NCI-H524 (cell line): ENCODE data around the gene RERE.
"Not testable (repeated sequence)": the region's sequence is repeated elsewhere in the genome, so short reads cannot be mapped to it uniquely, and the experiment has no call there.

ENCODE experiments used
- DNase-seq, 2 experiments: peaks; one replicate each; lab custom pipeline; 2025; lab: John Stamatoyannopoulos, UW

RERE gene

DNA sequence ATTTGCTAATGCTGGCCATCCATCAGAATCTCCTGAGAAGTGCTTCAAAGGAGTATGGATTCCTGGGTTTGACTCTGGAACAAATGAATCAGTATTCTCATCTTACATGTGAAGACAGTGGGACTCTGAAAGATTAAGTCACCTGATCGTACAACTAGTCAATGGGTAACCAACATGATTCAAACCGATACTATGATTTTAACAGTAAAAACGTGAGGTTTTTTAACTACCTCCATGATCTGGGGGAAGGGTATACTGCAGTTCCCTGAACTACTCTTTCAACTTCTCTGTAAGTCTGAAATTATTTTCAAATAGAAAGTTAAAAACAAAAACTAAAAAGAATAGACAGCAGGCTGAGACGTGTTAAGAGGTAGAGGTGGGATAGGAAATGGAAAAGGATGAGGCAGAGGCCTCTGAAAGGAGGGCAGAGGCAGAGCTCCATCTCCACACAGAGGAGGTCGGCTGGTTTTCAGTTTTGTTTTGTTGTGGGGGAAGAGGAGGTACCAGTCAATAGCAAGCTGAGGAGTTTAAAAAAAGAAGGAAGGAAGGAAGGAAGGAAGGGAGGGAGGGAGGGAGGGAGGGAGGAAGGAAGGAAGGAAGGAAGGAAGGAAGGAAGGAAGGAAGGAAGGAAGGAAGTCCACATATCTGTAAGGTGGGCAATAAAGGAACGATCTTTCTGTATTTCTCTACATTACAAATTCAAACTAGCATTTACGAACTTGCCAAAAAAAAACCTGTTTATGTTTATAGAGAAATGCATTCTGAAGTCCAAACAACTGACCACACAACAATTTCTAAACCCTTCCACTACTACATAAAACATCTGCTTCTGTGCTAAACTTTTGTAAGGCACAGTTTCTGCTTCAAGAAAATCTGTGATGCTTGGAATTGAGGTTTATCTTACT lies 213.1 kb downstream of the RERE start:
- DNase-seq: no peak

DNA sequence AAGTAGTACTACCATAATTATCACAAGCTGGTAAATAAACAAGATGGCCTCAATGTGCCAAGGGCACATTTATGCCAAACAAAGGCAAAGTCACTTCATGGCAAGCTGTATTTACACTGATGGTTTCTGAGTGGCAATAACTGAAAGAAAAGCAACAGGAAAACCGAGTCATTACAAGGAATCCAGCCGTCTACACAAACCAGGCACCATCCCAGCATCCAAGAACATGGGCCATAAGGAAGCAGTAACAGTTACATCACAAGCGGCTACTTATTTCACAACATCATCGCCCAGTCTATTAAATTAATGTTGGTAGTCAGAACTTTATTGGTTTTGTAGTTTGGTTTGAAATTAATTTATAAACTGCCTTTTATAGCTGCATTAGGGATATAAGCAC lies 214.2 kb downstream of the RERE start:
- no peak for DNase-seq

DNA sequence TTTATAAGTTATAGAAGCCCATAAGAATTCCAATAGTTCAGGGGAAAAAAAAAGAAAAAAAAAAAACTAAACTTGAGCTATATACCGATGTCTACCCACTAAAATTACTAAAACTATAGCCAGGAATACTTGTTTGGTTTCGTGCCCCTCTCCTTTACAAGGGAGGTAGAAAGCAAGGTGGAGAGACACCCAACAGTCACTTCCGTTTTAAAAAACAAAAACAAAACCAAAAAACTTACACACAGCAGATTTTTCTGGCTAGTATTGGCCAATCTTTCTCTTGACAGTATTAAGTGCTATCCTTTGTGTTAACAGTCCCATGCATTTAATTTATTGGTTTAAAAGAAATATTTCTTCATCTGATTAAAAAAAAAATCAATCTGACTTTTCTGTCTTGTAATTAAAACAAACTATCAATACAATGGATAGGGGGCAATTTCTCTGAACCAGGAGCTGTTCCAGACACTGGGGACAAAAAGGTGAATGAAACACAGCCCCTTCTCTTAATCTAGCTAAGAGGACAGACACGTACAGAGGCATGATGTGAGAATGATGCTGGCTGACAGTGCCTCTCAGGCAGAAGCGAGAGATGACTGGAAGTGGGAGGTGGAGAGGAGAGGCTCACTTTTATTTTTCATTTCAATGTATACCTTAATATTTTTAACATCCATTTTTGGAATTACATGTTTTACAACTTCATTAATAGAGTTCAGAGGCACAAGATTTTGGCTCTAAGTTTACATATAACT lies 214.8 kb downstream of the RERE start:
- DNase-seq: no peak

DNA sequence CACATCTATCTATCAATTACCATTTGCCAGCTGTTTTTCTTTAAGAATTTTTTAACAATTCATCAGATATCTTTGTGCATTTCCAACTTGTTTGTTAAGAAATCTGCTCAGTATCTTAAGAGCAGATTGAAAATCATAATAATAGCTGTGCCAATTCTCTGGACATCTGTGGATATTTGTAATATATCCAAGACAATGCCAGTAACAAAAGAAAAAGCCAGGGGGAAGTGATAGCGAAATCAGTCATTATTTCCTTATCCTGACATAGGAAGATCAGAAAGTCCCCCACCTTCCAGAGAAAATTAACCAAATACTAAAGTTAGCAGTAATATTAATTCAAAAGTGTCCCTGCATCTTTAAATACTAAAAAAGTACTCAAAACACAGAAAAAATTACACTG lies 217.1 kb downstream of the RERE start:
- no peak for DNase-seq

DNA sequence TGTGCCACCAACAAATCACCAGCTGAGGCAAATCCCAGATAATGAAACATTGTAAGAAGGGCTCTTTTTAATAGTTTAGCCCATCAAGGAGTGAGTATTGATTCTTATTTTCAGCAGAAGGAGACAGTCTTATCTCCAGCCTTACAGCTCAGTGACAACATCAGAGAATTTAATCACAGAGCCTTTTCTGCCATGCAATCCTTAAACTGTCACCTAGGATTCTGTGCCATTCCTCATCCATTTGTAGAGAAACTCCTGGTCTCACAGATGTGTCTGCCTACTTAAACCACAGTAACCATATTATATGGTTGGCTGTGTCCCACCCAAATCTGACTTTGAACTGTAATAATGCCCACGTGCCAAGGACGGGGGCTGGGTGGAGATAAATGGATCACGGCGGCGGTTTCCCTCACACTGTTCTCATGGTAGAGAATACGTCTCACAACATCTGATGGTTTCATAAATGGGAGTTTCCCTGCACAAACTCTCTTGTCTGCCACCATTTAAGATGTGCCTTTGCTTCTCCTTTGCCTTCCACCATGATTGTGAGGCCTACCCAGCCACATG lies 217.7 kb downstream of the RERE start:
- no peak for DNase-seq

DNA sequence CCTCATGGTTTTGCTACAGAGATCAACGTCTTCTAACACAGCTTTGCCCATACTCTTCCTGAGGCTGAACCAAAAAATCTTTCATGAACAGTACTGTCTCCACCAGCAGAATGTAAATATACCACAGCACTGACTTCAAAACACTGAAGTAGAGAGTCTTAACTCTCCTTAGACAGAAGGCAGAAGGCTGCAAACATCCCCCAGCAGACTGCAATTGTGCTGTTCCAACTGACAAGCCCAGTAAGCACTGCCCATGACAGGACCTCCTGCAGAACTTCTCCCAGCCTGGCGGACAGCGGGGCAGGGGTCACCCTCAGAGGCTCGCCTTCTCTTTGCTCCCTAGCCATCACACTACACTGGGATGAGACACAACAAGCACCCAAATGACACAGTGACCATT lies 218.7 kb downstream of the RERE start:
- DNase-seq: peak in 1 of 2 experiments; percentile 20

DNA sequence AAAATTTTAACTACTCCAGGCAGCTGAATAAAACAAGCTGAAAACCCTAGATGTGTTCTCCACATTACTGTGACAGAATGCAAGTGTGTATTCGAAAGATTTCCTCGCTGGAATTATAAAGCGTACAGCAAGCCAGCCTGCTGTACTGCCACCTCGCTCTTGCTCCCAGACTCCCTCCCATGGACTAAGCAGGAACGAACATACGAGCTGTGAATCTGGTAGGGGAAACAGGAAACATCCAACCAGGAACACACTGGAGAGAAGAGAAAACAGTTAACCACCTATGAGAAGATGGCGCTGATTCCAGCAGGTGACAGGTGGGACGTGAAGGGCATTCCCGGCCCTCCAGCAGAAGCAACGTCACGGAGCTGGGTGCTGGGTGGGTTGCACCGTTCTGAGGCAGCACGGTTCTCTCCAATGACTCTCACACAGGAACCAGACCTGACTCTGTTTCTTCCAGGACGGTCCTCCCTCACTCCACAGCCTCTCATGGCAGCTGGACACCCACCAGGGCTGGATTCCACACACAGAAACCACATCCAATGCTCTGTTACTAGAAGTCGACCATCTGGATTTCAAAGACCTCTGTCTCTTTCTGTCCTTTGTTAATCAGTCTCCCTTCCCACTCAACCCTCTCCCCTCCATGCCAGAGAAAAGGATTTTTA lies 219.2 kb downstream of the RERE start:
- peak in 1 of 2 experiments; percentile 54 for DNase-seq

DNA sequence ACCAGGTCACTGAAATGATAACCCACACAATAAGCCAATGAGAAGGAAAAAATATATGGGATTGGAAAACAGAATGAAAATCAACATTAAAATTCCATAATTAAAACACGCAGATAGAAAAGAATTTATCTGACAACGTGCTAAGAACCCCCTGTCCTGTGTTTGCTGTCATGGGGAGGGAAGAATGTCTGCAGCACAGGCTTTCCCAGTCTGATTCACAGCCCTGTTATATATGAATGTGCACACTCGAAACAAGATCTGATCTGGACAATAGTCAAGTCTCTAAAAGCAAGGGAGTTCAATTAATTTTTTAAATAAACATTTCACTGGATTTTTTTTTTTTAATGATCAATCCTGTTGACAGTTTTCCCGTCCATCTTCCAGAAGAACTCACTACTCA lies 220.0 kb downstream of the RERE start:
- no peak for DNase-seq

DNA sequence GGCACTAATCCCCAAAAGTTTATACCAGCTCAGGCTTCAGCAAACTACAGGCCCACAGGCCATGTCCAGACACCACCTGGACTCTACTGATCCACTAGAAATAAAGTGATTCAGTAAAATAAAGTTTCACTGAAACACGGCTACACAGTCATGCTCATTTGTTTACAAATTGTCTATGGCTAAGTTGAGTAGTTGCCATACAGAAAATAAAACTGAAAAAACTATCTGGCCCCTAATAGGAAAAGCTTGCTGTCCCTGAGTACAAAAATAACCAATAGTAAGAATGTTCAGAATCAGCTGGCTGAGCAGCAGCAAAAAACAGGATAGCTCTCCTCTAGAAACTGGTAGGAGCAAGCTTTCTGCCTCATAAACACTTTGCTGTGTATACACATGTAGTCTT lies 221.5 kb downstream of the RERE start:
- no peak for DNase-seq

DNA sequence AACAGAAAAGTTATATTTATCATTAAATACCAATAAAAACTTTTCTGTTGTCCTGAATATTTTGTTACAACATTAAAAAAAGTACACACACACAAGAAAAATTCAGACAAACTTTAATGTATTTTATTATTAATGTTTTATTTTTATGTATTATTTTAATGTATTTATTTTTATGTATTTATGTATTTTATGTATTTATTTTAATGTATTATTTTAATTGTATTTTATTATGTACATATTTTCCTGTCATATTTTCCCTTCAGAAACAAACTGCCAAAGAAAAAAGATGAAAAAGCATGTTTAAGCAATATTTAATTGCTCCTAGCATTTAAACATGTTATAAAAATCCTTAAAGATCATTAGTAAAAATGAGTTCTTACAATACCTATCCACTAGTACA lies 222.1 kb downstream of the RERE start:
- DNase-seq: no peak

DNA sequence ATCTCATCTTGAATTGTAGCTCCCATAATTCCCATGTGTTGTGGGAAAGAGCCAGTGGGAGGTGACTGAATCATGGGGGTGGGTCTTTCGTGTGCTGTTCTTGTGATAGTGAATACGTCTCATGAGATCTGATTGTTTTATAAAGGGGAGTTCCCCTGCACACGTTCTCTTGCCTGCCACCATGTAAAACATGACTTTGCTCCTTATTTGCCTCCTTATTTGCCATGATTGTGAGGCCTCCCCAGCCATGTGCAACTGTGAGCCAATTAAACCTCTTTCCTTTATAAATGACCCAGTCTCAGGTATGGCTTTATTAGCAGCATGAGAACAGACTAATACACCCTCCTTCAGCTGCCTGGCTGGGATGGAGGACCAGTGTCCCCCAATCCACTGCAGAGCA lies 224.1 kb downstream of the RERE start:
- DNase-seq: not testable (repeated sequence)

DNA sequence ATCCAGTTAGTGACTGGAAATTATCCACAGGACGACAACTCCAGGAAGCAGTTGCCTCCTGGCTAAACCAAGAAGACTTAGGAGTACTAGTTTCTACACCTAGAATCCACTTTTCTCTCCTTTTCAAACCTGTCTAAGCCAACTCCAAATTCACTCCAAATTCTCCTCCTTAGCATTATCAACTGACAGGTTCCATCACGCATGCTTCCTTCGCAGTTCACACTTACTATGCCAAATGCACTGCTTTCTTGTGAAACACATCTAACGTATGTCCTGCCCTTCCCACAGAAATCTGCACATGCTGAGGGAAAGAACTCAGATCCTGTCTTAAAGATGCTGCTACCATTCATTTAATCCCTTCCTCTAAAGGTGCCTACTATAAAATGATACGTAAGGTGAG lies 225.9 kb downstream of the RERE start:
- DNase-seq: no peak

DNA sequence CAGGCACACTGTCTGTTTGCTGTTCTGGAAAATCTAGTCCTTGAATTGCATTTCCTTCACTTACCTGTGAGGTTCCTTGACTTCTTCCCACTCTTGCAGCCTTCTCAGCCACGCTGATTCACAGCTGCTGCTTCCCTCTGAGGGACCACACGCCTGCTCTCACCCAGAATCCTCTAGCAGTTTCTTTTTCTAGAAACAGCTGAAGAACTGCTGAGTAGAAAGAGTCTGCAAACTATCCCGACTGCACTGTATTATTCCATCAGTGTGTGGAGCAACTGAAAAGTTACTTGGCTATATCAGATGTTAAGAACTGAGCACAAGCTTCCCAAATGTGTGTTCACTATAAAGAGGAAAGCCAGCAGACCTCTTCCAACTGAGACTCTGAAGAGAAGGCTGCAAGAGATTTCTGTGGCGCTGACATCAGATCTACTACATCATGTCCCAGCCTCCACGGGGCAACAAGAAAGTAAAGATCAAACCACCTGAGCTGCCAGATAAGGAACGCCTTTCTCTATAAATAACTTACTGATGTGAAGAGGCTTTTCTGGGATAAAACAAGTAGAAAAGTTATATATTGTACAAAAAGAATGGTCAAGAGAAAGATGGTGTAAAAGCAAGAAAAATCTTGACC lies 226.6 kb downstream of the RERE start:
- DNase-seq: no peak

DNA sequence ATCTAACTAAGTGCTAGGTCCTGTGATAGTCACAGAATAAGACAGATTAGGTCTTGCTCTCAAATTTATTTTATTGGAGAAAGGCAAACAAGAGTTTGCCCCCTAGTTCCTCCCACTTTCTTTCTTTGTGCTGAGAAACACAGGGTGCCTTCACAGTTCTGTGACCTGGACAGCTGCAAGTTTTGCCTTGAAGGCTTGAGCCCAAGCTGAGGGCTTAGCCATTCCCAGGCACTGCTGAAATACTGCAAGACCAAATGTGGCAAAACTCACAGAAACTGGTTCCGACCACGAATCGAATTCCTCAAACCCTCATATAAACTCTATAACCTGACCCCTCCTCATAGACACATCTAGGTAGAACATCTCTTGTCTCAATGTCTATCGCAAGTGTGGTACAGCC lies 227.9 kb downstream of the RERE start:
- DNase-seq: no peak

DNA sequence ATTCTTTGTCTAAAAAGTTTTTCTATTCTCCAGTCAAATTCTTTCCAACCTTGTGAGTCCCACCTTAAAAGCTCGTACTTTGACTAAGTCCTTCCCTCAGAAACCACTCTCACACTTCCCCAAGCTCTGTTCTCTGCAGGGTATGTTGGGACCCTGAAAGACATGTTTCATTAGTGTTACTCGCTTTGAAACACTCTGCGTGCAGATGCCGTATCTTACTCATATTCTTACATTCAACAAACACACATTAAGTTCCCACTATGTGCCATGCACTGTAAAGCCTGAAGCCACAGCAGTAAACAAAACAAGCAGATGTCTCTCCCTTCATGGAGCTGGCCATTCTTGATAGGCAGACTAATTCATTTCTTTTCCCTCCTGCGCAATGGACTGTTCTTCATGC lies 229.7 kb downstream of the RERE start:
- DNase-seq: no peak

DNA sequence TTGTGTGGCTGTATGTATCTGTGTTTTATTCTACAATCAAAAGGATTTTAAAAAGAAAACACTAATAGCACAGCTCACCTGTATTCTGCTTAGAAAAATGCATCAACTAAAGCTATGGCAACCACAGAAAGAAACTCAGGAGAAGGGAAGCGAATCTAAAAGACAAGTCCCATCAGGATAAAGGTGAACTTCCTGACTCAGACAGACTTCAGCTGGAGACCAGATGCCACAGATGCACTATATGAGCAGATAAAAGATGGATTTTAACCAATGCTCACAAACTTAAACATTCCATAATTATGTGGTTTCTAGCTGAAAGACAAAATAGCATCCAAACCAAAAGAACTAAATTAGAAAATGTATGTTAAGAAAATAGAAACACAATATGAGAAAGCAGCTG lies 231.0 kb downstream of the RERE start:
- no peak for DNase-seq

DNA sequence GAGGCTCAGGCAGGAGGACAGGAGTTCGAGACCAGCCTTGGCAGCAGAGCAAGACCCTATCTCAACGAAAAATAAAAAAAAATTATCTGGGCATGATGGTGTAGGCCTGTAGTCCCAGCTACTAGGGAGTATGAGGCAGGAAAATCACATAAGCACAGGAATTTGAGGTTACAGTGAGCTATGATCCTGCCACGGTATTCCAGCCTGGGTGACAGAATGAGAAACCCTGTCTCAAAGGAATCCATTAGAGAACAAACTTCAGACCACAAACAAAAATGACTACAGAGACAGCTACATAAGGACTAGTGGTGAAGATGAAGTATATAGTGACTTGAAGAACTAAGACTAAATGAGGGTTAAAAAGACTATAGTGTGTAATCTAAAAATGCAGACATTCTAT lies 233.1 kb downstream of the RERE start:
- DNase-seq: no peak

DNA sequence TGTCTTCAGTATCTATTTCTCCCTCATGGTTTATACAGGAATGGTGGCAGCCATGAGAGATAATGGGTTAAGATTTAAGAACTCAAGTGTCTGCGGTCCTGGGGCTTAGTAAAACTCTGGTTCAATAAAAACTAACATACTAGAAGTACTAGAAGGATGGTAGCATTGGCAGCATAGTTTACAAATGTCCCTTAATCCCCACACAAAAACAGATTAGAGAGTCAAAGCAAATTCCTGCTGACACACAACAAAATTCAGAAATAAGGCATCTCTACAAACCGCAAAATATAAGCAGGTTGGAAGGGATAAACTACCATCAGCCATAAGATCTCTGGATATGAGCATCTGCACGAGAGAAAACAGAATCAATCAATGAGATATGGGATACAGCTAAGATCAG lies 234.4 kb downstream of the RERE start:
- no peak for DNase-seq

DNA sequence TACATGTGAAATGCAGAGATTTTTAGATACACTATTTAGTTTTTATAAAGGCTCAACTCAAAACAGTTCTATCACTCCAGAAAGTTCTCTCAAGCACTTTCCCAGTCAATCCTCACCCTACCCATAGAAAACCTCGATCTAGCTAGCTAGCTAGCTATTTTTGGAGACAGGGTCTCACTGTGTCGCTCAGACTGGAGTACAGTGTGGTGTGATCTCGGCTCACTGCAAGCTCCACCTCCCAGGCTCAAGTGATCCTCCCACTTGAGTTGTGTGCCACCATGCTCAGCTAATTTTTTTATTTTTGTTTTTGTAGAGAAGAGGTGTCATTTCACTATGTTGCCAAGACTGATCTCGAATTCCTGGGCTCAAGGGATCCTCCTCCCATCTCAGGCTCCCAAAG lies 236.9 kb downstream of the RERE start:
- DNase-seq: no peak

DNA sequence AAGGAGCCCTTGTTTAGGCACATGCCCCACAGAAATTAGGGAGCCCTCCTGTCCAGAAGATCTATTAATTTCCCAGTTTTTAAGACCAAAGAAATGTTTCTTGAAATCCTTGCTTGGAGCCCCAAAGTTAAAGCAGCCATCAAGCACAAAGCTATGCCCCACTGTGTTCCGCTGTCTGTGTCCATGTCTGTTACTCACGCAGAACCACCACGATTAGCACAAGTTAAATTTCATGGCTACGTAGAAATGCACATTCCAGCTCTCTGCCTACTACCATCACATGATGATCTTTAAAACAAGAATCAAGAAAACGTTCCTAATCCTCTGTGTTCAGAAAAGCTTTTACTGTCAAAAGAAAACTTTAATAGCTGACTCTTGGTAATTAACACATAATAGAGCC lies 238.5 kb downstream of the RERE start:
- no peak for DNase-seq

DNA sequence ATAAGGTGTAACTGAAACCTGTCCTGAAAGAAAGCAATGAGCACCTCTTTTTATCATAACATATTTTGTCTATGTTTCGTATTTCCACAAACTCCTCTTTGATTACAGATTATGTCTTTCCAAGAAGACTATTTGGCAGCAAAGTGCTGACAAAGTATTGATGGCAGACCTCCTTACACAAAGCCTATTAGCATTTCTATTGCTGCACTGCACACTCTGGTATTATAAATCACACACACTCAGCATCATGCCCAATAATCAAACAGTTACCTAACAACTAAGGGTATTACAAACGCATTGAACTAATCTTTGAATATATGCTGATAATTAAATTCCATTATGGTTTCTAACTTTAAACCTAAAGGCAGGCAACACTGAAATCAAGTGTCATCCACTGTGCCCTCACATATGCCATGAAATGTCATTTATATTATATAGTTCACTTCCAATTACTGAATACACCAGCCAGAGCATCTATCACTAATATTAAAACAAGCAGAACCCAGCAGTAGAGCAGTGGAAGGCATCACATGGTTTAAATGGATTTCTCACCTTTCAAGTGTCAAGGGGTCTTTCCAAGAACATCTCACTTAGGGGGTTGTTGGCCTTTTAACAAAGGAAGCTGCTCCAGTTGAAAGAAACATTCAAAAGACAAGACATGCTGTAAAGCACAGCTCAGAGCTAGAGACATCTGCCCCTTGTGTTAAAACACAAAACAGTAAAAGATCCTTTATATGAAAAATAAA lies 239.1 kb downstream of the RERE start:
- DNase-seq: no peak
